ENCODE measurements around the gene GTF3A. TPM values are rescaled to one million over a fixed set of nuclear protein-coding genes. Genes with fewer than 3 reads are reported as not detected.

GTF3A gene
- total and polyA plus RNA-seq, 8 donors = 66.6 to 124 (median 77.5) TPM

GRCh38 chr13:27403727-27404385, 20.6 kb upstream of the GTF3A start:
- H3K27me3 ChIP-seq = no peaks in the 10 kb centered on the region
- H3K27ac ChIP-seq = peak overlapping the region; percentile 13 to 51
- no peaks in the 10 kb centered on the region for H3K36me3 ChIP-seq
- TF ChIP-seq CTCF (IDR thresholded peaks at IDR 0.05) = no peak
- intact Hi-C loops (cut with DNase I) = no loop called here
- H3K4me3 ChIP-seq = no peak overlapping the region
- H3K9me3 ChIP-seq = peaks cover 0 to 4% of the 10 kb centered on the region in 2 donors
- ATAC-seq (no peak), DNase-seq (no peak)
- H3K4me1 ChIP-seq = peaks cover 6 to 7% of the 10 kb centered on the region in 2 donors

GRCh38 chr13:27404680-27405079, 19.7 kb upstream of the GTF3A start:
- intact Hi-C loops (cut with DNase I) = no loop called here
- Histone ChIP-seq H3K27me3 (no peaks in the 10 kb centered on the region), H3K27ac (no peak overlapping the region), H3K4me3 (no peak overlapping the region), H3K4me1 (peaks cover 6 to 7% of the 10 kb centered on the region in 2 donors), H3K36me3 (no peaks in the 10 kb centered on the region), H3K9me3 (peaks cover 0 to 4% of the 10 kb centered on the region in 2 donors)
- TF ChIP-seq CTCF (IDR thresholded peaks at IDR 0.05) = no peak
- no peak for DNase-seq
- ATAC-seq = no peak

GRCh38 chr13:27405546-27406134, 18.8 kb upstream of the GTF3A start:
- Histone ChIP-seq H3K9me3 (no peaks in the 10 kb centered on the region), H3K36me3 (no peaks in the 10 kb centered on the region), H3K4me3 (no peak overlapping the region), H3K27ac (no peak overlapping the region), H3K4me1 (peaks cover 6 to 7% of the 10 kb centered on the region in 2 donors), H3K27me3 (no peaks in the 10 kb centered on the region)
- ATAC-seq (no peak), DNase-seq (no peak)
- intact Hi-C loops (cut with DNase I) = no loop called here
- no peak for TF ChIP-seq CTCF (IDR thresholded peaks at IDR 0.05)

- ATAC-seq (peak; percentile 68), DNase-seq (no peak)
- no peak overlapping the region for H3K27ac ChIP-seq
- no peaks in the 10 kb centered on the region for H3K9me3 ChIP-seq
- H3K36me3 ChIP-seq = no peaks in the 10 kb centered on the region
- H3K4me1 ChIP-seq = peaks cover 1 to 6% of the 10 kb centered on the region in 2 donors
- H3K4me3 ChIP-seq = no peak overlapping the region
- peak; percentile 25 to 35 for TF ChIP-seq CTCF (IDR thresholded peaks at IDR 0.05)
- intact Hi-C loops (cut with DNase I) = no loop called here
- no peaks in the 10 kb centered on the region for H3K27me3 ChIP-seq
Measured at GRCh38 chr13:27406178-27406939, 18.1 kb upstream of the GTF3A start.

GRCh38 chr13:27408074-27408473, 16.3 kb upstream of the GTF3A start:
- H3K9me3 ChIP-seq = no peaks in the 10 kb centered on the region
- no peak for DNase-seq
- TF ChIP-seq CTCF (IDR thresholded peaks at IDR 0.05) = no peak
- no peak overlapping the region for H3K4me3 ChIP-seq
- no peak for ATAC-seq
- H3K27ac ChIP-seq = no peak overlapping the region
- no peaks in the 10 kb centered on the region for H3K36me3 ChIP-seq
- intact Hi-C loops (cut with DNase I) = no loop called here
- peaks cover 0 to 6% of the 10 kb centered on the region in 2 donors for H3K4me1 ChIP-seq
- peaks cover 0 to 5% of the 10 kb centered on the region in 2 donors for H3K27me3 ChIP-seq
